GM21381 (cell line): ENCODE measurements around the gene ANTKMT.
"Not testable (repeated sequence)": the region's sequence is repeated elsewhere in the genome, so short reads cannot be mapped to it uniquely, and the experiment has no call there.

Experiments
- ATAC-seq: cut with Tn5 transposase; IDR thresholded peaks from one replicate; pipeline ENCODE4 v1.9.1; 2021; ENCODE audit warnings: mild to moderate bottlenecking, moderate library complexity; ENCODE audit not compliant: unreplicated experiment

Gene ANTKMT

GRCh38 chr16:712740-713250, 8.2 kb upstream of the ANTKMT start:
- not testable (repeated sequence) for ATAC-seq

GRCh38 chr16:714079-714478, 6.9 kb upstream of the ANTKMT start:
- ATAC-seq, result no peak

- peak; percentile 72 for ATAC-seq
Observed at GRCh38 chr16:714558-715476, 6.1 kb upstream of the ANTKMT start, which contains the start of gene METRN. Gene METRN, plus strand, starts transcription at chr16:715118. Its CDS starts 172 bp downstream, at chr16:715290.

- ATAC-seq, result peak; percentile 12
Observed at GRCh38 chr16:715477-716199, 5.3 kb upstream of the ANTKMT start.

GRCh38 chr16:716200-716568, 4.8 kb upstream of the ANTKMT start:
- no peak for ATAC-seq

GRCh38 chr16:716768-717325, 4.1 kb upstream of the ANTKMT start:
- ATAC-seq, result no peak

- ATAC-seq, result no peak
Observed at GRCh38 chr16:717450-718245, 3.3 kb upstream of the ANTKMT start.

GRCh38 chr16:718389-718788, 2.6 kb upstream of the ANTKMT start:
- ATAC-seq, result no peak

- ATAC-seq, result no peak
Observed at GRCh38 chr16:718922-719321, 2.0 kb upstream of the ANTKMT start.

- ATAC-seq, result no peak
Observed at GRCh38 chr16:719815-720446, 1.0 kb upstream of the ANTKMT start.

- peak; percentile 16 for ATAC-seq
Observed at GRCh38 chr16:720447-720989, 428 bp upstream of the ANTKMT start.

- ATAC-seq, result no peak
Observed at GRCh38 chr16:721765-722540, 1.0 kb downstream of the ANTKMT start.

GRCh38 chr16:722835-723633, 2.1 kb downstream of the ANTKMT start:
- no peak for ATAC-seq

GRCh38 chr16:723695-724094, 2.7 kb downstream of the ANTKMT start:
- no peak for ATAC-seq

GRCh38 chr16:724188-725040, 3.5 kb downstream of the ANTKMT start:
- ATAC-seq, result no peak

- ATAC-seq, result no peak
Observed at GRCh38 chr16:725041-725376, 4.1 kb downstream of the ANTKMT start.

- no peak for ATAC-seq
Observed at GRCh38 chr16:725463-726187, 4.7 kb downstream of the ANTKMT start.
